Mesothelial cell of epicardium (in vitro differentiated cells): ENCODE results near the gene LMOD3. TPM values are rescaled to one million over a fixed set of nuclear protein-coding genes. Genes with fewer than 3 reads are reported as not detected.

Experiments used
- DNase-seq, 2 experiments: peaks; one replicate each; pipeline ENCODE4 v3.0.0; 2021; ENCODE audit warnings: low spot score in 2 of 2; ENCODE audit not compliant: unreplicated experiment in 2 of 2
- H3K27ac Mint-ChIP-seq: 2 replicates; pipeline ENCODE4 v1.8.0; 2021; ENCODE audit warnings: mixed read lengths
- H3K27me3 Mint-ChIP-seq: 2 replicates; pipeline ENCODE4 v1.8.0; 2021; ENCODE audit warnings: low read depth, mixed read lengths
- H3K36me3 Mint-ChIP-seq: 2 replicates; pipeline ENCODE4 v1.8.0; 2021; ENCODE audit warnings: mixed read lengths
- H3K4me1 Mint-ChIP-seq: 2 replicates; pipeline ENCODE4 v1.8.0; 2021; ENCODE audit warnings: mixed read lengths
- H3K4me3 Mint-ChIP-seq: 2 replicates; pipeline ENCODE4 v1.8.0; 2021; ENCODE audit warnings: mild to moderate bottlenecking, moderate library complexity, mixed read lengths
- H3K9me3 Mint-ChIP-seq: 2 replicates; pipeline ENCODE4 v1.8.0; 2021; ENCODE audit warnings: mixed read lengths
- CTCF ChIP-seq: fragments of 200-600 bp; sonication (generic); IDR thresholded peaks from one replicate; pipeline ENCODE4 v1.5.0; 2021; ENCODE audit warnings: antibody characterized with exemption; ENCODE audit not compliant: unreplicated experiment
- total RNA-seq: library from RNA; stranded (reverse); gene quantifications from 3 replicates; pipeline ENCODE4 v1.2.1, GENCODE V29; 2021

The LMOD3 gene
- total RNA-seq, 1 donor from 2014 or later, result not detected

GRCh38 chr3:69161587-69162307 is 39.4 kb upstream of the LMOD3 start:
- no peaks in the 10 kb centered on the region for H3K9me3 Mint-ChIP-seq
- DNase-seq, result no peak
- peaks cover 13% of the 10 kb centered on the region for H3K4me1 Mint-ChIP-seq
- peak overlapping the region; percentile 76 for H3K27ac Mint-ChIP-seq
- H3K4me3 Mint-ChIP-seq, result no peak overlapping the region
- TF ChIP-seq CTCF, result peak; percentile 94
- no peaks in the 10 kb centered on the region for H3K36me3 Mint-ChIP-seq
- no peaks in the 10 kb centered on the region for H3K27me3 Mint-ChIP-seq

GRCh38 chr3:69160525-69160924 is 38.1 kb upstream of the LMOD3 start:
- DNase-seq, result no peak
- Mint-ChIP-seq H3K9me3 (no peaks in the 10 kb centered on the region), H3K27ac (no peak overlapping the region), H3K4me3 (no peak overlapping the region), H3K27me3 (no peaks in the 10 kb centered on the region), H3K4me1 (peaks cover 13% of the 10 kb centered on the region), H3K36me3 (no peaks in the 10 kb centered on the region)
- TF ChIP-seq CTCF, result no peak

DNA sequence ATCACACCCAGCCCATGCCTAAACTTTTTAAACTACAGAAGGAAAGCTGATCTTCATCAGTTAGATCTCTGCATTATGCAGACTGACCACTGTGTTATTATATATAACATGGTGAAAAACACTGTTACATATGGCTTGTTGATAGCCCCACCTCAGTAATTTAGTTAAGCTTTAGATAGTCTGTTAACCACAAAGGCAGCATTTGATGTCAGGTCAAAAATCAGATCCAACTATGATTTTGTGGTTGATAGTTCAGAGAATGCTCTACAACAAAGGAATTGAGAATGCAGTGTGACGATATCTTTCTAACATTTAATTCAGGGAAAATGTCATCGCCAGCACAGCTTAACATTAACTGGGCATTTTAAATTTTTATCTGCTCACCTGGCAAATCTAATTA is 37.7 kb upstream of the LMOD3 start:
- TF ChIP-seq CTCF, result no peak
- Mint-ChIP-seq H3K4me3 (no peak overlapping the region), H3K4me1 (peaks cover 13% of the 10 kb centered on the region), H3K27ac (no peak overlapping the region), H3K36me3 (no peaks in the 10 kb centered on the region), H3K9me3 (no peaks in the 10 kb centered on the region), H3K27me3 (no peaks in the 10 kb centered on the region)
- DNase-seq, result no peak

DNA sequence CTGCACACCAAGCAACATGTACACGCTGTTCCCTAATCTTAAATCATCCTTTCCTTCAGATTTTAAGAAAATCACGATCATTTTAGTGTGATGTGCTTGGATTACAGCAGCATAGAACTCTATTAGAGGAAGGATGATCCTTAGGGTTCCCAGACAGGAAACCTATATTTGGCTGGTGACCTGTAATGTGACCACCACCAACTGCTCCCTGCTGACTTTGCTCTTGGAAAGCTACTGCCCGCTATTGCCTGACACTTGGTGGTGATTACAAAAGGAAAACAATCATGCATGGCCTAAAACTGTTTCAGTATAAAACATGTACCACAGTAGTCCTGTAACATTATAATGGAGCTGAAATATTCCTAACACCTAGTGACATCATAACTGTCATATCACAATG is 27.2 kb upstream of the LMOD3 start:
- no peak for TF ChIP-seq CTCF
- Mint-ChIP-seq H3K27me3 (peaks cover 5% of the 10 kb centered on the region), H3K4me3 (no peak overlapping the region), H3K36me3 (no peaks in the 10 kb centered on the region), H3K9me3 (no peaks in the 10 kb centered on the region), H3K4me1 (no peaks in the 10 kb centered on the region), H3K27ac (no peak overlapping the region)
- no peak for DNase-seq

- no peak for DNase-seq
- no peak for TF ChIP-seq CTCF
- no peaks in the 10 kb centered on the region for H3K9me3 Mint-ChIP-seq
- no peak overlapping the region for H3K4me3 Mint-ChIP-seq
- peaks cover 16% of the 10 kb centered on the region for H3K4me1 Mint-ChIP-seq
- H3K27ac Mint-ChIP-seq, result no peak overlapping the region
- no peaks in the 10 kb centered on the region for H3K36me3 Mint-ChIP-seq
- no peaks in the 10 kb centered on the region for H3K27me3 Mint-ChIP-seq
Measured at GRCh38 chr3:69145688-69146087, 23.3 kb upstream of the LMOD3 start.
